Endodermal cell (in vitro differentiated cells): ENCODE results near the gene OR6K2. TPM values are rescaled to one million over a fixed set of nuclear protein-coding genes. Genes with fewer than 3 reads are reported as not detected.

Experiments used
- DNase-seq: peaks from one replicate; pipeline ENCODE4 v3.0.0-alpha.2; 2017
- H3K27ac ChIP-seq: 2 replicates; pipeline ENCODE4 v1.5.1; 2013; ENCODE audit warnings: mild to moderate bottlenecking, low read depth, low read length, moderate library complexity
- H3K27me3 ChIP-seq: 2 replicates; pipeline ENCODE4 v1.6.1; 2013; ENCODE audit warnings: mild to moderate bottlenecking, low read length, moderate library complexity; ENCODE audit not compliant: insufficient read depth, control insufficient read depth, poor library complexity, severe bottlenecking
- H3K36me3 ChIP-seq: 2 replicates; pipeline ENCODE4 v1.7.0; 2013; ENCODE audit warnings: mild to moderate bottlenecking, low read length, moderate library complexity; ENCODE audit not compliant: control insufficient read depth, insufficient read depth
- H3K4me1 ChIP-seq: one replicate; pipeline ENCODE4 v1.7.0; 2013; ENCODE audit warnings: low read length; ENCODE audit not compliant: control insufficient read depth, insufficient read depth
- H3K4me3 ChIP-seq: 2 replicates; pipeline ENCODE4 v1.5.1; 2013; ENCODE audit warnings: mild to moderate bottlenecking, low read length, moderate library complexity
- H3K9ac ChIP-seq: 2 replicates; pipeline ENCODE4 v1.6.1; 2013; ENCODE audit warnings: mild to moderate bottlenecking, low read length, moderate library complexity; ENCODE audit not compliant: poor library complexity, severe bottlenecking; ENCODE audit errors: extremely low read depth
- H3K9me3 ChIP-seq: 2 replicates; pipeline ENCODE4 v1.6.1; 2013; ENCODE audit warnings: mild to moderate bottlenecking, low read length, moderate library complexity; ENCODE audit not compliant: control insufficient read depth
- H3K27ac Mint-ChIP-seq: 2 replicates; pipeline ENCODE4 v1.8.0; 2020; ENCODE audit warnings: mixed read lengths
- H3K27me3 Mint-ChIP-seq: 2 replicates; pipeline ENCODE4 v1.8.0; 2021; ENCODE audit warnings: mild to moderate bottlenecking, mixed read lengths; ENCODE audit not compliant: insufficient read depth
- H3K36me3 Mint-ChIP-seq: 2 replicates; pipeline ENCODE4 v1.8.0; 2020; ENCODE audit warnings: low read depth, mixed read lengths
- H3K4me1 Mint-ChIP-seq: 2 replicates; pipeline ENCODE4 v1.8.0; 2020; ENCODE audit warnings: mixed read lengths
- H3K4me3 Mint-ChIP-seq: 2 replicates; pipeline ENCODE4 v1.8.0; 2020; ENCODE audit warnings: mild to moderate bottlenecking, moderate library complexity, mixed read lengths
- H3K9me3 Mint-ChIP-seq: 2 replicates; pipeline ENCODE4 v1.8.0; 2020; ENCODE audit warnings: mild to moderate bottlenecking, mixed read lengths
- CTCF ChIP-seq: fragments of 200-600 bp; sonication (generic); conservative IDR thresholded peaks from 2 replicates; pipeline ENCODE4 v1.5.0; 2021; ENCODE audit warnings: antibody characterized with exemption, mild to moderate bottlenecking
- WGBS, 2 experiments: methylation state at CpG; one replicate each; pipeline versions ENCODE4 v1.1.5 to v1.1.7; 2013; ENCODE audit warnings: missing lambda C conversion rate in 2 of 2, mixed read lengths in 1 of 2; ENCODE audit not compliant: insufficient coverage in 1 of 2, insufficient read length in 1 of 2; 5-methylcytosine and 5-hydroxymethylcytosine counted together
- total RNA-seq, 2 donors: library from RNA; stranded (reverse); fragmentation: NEBNext Ultra II Directional in 1 of 2; extraction: Animal tissue kit (Norgen Biotek cat#: 25700) in 1 of 2; gene quantifications; 2 replicates in 1 of 2; 3 replicates in 1 of 2; pipeline ENCODE4 v1.2.1, GENCODE V29; 2021

The OR6K2 gene
- total RNA-seq, 2 donors from 2014 or later: not detected

GRCh38 chr1:158686111-158687009 is 14.1 kb downstream of the OR6K2 start, which contains the start of gene SPTA1:
Gene SPTA1, minus strand, starts transcription at chr1:158686715. Its CDS starts 198 bp downstream, at chr1:158686517.
- WGBS, 2 experiments: 72 to 89% methylated on average over 4 to 6 of the region's 7 CpGs
- no peak for DNase-seq
- no peaks in the 10 kb centered on the region for H3K9me3 ChIP-seq
- no peak within 1 kb of the TSS for H3K4me3 Mint-ChIP-seq
- H3K27me3 Mint-ChIP-seq: peaks cover 2% of the 10 kb centered on the region
- no peaks in the 10 kb centered on the region for H3K4me1 Mint-ChIP-seq
- H3K9me3 Mint-ChIP-seq: peaks cover 2% of the 10 kb centered on the region
- H3K27ac ChIP-seq: no peak within 1 kb of the TSS
- no peaks in the 10 kb centered on the region for H3K4me1 ChIP-seq
- H3K36me3 Mint-ChIP-seq: no peaks in the 10 kb centered on the region
- H3K27me3 ChIP-seq: no peaks in the 10 kb centered on the region
- H3K36me3 ChIP-seq: no peaks in the 10 kb centered on the region
- no peak within 1 kb of the TSS for H3K27ac Mint-ChIP-seq
- H3K4me3 ChIP-seq: no peak within 1 kb of the TSS
- no peak within 1 kb of the TSS for H3K9ac ChIP-seq
- TF ChIP-seq CTCF: no peak

- H3K27ac ChIP-seq: no peak overlapping the region
- no peak for DNase-seq
- Mint-ChIP-seq H3K27me3 (peaks cover 2% of the 10 kb centered on the region), H3K36me3 (no peaks in the 10 kb centered on the region), H3K4me3 (no peak overlapping the region), H3K27ac (no peak overlapping the region), H3K4me1 (no peaks in the 10 kb centered on the region), H3K9me3 (peaks cover 2% of the 10 kb centered on the region)
- H3K27me3 ChIP-seq: no peaks in the 10 kb centered on the region
- H3K9me3 ChIP-seq: no peaks in the 10 kb centered on the region
- no peak overlapping the region for H3K9ac ChIP-seq
- TF ChIP-seq CTCF: no peak
- H3K36me3 ChIP-seq: no peaks in the 10 kb centered on the region
- WGBS, 2 experiments: 71 to 76% methylated on average over 7 of the region's 7 CpGs
- H3K4me3 ChIP-seq: no peak overlapping the region
- H3K4me1 ChIP-seq: no peaks in the 10 kb centered on the region
Observed at GRCh38 chr1:158685085-158685484, 15.4 kb downstream of the OR6K2 start.

GRCh38 chr1:158681606-158682005 is 18.8 kb downstream of the OR6K2 start:
- Mint-ChIP-seq H3K27ac (no peak overlapping the region), H3K9me3 (no peaks in the 10 kb centered on the region), H3K4me1 (no peaks in the 10 kb centered on the region), H3K4me3 (no peak overlapping the region), H3K27me3 (no peaks in the 10 kb centered on the region), H3K36me3 (no peaks in the 10 kb centered on the region)
- DNase-seq: no peak
- H3K9ac ChIP-seq: no peak overlapping the region
- WGBS, 2 experiments: 93 to 100% methylated on average over 1 to 2 of the region's 2 CpGs
- H3K9me3 ChIP-seq: no peaks in the 10 kb centered on the region
- TF ChIP-seq CTCF: no peak
- no peak overlapping the region for H3K27ac ChIP-seq
- H3K27me3 ChIP-seq: no peaks in the 10 kb centered on the region
- no peak overlapping the region for H3K4me3 ChIP-seq
- H3K4me1 ChIP-seq: no peaks in the 10 kb centered on the region
- H3K36me3 ChIP-seq: no peaks in the 10 kb centered on the region
